ENCODE measurements around the gene ADGRL2. TPM values are rescaled to one million over a fixed set of nuclear protein-coding genes. Genes with fewer than 3 reads are reported as not detected.

Gene ADGRL2
- 100 to 1,000 TPM; 151 to 477 (median 201) TPM for polyA plus RNA-seq (ENCODE audit: insufficient read length in 4 of 4)

DNA sequence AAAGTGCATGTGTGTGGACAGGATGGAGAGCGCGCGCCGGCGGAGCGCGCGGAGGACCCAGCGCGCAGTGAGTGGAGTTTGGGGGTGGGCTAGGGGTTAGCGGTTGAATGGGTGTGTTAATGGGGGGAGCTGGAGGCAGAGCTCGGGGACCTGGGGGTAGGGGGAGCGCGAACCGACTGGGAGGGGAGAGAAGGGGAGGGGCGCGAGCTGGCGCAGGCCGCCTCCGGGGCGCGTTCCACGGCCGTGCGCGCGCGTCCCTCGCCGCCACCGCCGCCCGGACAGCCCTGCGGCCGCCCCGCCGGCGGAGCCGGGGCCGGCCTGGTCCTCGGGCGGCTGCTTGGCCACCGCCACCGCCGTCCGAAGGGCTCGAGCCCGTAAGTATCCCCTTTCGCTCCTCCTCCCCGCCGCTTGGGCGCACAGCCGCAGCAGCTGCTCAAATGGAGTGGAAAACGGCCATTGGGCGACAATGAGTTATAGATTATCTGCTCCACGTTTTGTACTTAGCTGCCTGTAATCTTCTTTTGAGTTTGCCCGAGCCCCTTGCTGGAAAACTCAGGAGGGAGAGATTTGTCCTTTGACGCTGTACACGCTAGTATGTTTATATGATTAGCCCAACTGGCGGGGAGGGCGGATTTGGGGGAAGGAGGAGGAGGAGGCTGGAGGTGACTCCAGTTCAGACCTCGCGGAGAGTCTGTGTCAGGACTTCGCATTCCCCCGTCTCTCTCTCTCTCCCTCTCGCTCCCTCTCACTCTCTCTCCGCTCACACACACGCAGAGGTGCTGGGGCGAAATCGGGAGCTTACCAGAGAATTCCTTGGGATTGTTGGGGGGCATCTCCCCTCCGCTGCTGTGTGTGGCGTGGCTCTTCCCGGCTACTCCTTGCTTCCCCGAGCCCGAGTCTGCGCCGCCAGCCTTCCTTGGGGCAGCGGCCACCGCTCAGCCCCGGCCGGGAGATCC, at the start of gene ADGRL2:
Gene ADGRL2, plus strand, starts transcription at position 240 of the 956 bp plus-strand sequence. CDS start 36,051 bp downstream, outside the sequence.
- peak in 3 of 4 donors; percentile 84 to 87 (median 87) for DNase-seq (ENCODE audit: low read depth in 4 of 4, low spot score in 3 of 4)

DNA sequence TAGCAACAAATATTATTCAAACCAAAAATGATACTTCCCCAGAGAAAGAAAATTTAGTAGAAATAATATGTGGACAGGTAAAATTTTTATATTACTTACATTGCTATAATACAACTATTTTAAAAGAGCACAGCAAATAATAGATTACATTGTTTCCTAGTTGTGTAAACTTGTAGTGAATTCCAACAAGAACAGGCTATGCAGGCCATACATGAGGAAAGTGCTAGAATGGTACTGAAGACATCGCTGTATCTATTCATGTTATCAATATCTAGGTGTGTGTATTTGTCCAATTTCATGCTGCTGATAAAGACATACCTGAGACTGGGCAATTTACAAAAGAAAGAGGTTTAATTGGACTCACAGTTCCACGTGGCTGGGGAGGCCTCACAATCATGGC, 47.9 kb upstream of the ADGRL2 start:
- no peak for DNase-seq (ENCODE audit: low read depth in 4 of 4, low spot score in 3 of 4)

DNA sequence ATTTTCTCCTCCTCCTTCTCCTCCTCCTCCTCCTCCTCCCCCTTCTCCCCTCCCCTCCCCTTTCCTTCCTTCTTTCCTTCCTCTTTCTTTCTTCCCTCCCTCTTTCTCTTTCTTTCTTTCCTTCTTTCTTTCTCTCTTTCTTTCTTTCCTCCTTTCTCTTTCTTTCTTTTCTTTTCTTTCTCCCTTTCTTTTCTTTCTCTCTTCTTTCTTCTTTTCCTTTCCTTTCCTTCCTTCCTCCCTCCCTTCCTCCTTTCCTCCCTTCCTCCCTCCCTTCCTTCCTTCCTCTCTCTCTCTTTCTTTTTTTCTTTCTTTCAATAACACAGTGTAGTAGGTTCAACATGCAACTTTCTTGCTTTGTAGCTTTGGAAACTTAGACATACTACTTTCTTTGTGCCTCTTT, 46.3 kb upstream of the ADGRL2 start:
- DNase-seq (ENCODE audit: low read depth in 4 of 4, low spot score in 3 of 4): no peak

DNA sequence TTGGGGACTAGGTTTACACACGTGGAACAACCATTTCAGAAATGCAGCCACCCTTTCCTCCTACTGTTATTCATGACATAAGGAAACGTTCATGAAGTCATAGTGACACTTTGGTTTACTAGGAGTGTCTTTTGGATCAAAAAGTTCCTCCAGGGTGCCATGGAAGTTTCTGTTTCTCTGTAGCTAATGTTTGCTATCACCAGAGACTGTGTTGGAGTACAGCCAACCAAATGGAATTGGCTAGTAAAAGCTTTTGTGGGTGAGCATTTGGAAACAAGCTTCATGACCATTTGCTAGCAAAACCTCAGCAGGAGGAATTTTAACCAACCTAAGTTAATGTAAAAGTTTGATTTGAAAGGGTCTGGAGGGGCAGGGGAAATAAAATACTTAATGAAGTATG, 43.9 kb upstream of the ADGRL2 start:
- DNase-seq (ENCODE audit: low read depth in 4 of 4, low spot score in 3 of 4): no peak

- no peak for DNase-seq (ENCODE audit: low read depth in 4 of 4, low spot score in 3 of 4)
These were observed 43.2 kb upstream of the ADGRL2 start for GRCh38 chr1:81757398-81758020.

DNA sequence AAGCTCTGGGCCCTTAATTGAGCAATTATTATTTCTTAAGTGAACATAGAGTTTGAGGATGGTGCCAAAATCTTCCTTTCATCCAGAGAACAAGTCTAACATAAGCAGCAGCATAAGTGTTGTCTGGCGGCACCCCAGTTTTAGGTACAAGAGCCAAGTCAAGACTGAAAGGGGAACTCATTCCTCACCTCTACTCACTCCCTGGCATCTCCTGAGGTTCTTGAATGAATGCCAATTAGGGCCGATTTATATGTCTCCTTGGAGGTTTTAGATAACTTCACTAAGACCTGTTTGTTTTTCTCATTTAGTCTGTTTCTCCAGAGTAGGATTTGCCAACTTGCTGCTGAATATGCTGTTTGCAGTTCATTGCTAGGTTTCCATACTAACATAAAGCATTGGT, 42.6 kb upstream of the ADGRL2 start:
- DNase-seq (ENCODE audit: low read depth in 4 of 4, low spot score in 3 of 4): no peak

- no peak for DNase-seq (ENCODE audit: low read depth in 4 of 4, low spot score in 3 of 4)
These were observed 40.1 kb upstream of the ADGRL2 start for GRCh38 chr1:81760477-81761097.

DNA sequence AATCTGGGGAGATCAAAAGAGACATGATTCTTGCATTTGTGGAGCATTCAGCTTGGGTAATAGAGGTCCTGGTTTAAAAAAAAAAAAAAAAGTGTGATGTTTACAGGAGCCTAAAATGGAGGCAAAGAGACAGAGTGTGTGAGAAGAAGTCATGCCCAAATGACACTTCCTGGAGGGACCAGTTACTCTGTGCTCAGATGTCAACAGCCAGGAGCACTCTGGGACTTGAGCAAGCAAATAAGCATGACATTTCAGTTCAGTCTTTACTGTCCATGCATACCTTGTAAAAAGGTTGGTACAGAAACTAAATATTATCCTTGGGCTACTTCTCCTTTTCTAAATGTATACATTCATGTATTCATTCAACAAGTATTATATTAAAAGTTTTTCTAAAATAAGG, 25.2 kb upstream of the ADGRL2 start:
- no peak for DNase-seq (ENCODE audit: low read depth in 4 of 4, low spot score in 3 of 4)

DNA sequence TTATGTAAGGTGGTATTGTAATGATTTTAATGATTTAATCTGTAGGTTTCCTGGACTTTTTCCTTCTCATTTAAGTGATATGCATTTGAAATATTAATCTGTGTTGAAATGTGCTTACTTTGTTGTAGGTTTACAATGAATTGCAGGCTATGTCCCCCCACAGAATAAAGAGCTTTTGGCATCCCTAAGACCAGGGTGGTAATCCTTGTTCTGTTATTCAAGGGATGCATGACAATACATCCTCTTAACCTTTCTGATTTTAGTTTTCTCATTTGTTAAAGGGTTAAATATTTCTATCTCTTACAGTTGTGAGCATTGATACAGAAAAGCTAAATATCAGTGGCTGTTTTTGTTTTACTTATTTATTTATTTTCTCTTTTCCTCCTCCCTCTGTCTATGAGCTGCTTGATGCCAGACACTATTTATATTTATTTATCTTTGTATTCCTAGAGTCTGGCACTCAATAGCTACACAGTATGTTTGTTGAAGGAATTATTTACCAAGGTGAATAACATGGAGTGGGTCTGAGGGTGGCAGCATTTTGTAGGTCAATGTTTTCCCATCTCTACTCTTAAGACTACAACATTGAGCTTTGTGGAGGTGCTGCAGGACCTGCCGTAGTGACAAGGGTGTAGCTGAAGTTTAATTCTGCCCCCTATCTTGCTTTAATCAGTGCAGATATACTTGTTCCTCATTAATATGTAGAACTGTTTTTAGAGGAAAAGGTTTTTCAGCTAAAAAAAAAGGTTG, 19.9 kb upstream of the ADGRL2 start:
- DNase-seq (ENCODE audit: low read depth in 4 of 4, low spot score in 3 of 4): no peak

DNA sequence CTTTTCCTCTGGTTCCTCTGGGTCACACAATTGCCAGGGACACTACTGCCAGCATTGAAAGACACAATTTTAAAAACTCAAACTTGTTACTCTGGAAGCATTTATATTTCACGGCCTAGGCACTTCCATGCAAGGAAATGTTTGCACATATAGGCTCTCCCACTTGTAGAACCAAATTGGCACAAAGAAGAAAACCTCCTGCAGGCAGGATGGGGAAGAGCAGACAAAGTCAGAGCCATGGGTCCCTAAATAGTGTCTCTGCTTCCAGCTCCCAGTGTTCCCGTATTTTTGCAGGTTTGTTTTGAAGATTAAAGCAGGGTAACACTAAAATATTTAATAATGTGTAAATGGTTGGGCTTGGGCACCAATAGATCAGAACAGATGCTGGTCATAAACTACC, 19.0 kb upstream of the ADGRL2 start:
- DNase-seq (ENCODE audit: low read depth in 4 of 4, low spot score in 3 of 4): no peak

- DNase-seq (ENCODE audit: low read depth in 4 of 4, low spot score in 3 of 4): no peak
These were observed 8.6 kb upstream of the ADGRL2 start for GRCh38 chr1:81792184-81792583.

DNA sequence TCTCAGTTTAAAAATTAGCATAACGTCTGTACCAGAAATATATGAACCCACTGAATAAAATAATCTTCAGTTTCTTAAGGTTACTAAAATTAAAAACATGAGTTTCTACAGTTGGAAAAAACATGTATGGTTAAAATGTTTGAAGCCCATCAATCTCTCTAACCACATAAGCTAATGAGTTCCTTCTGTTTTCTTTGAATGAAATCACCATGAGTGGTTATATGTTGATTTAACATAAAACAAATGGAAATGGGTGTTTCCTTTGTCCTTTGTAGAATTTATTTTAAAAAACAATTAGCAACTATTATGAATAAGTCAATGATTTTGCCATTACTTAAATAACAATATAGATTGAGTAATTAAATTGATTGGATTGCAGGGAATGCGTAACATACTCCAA, 3.0 kb upstream of the ADGRL2 start:
- DNase-seq (ENCODE audit: low read depth in 4 of 4, low spot score in 3 of 4): no peak

DNA sequence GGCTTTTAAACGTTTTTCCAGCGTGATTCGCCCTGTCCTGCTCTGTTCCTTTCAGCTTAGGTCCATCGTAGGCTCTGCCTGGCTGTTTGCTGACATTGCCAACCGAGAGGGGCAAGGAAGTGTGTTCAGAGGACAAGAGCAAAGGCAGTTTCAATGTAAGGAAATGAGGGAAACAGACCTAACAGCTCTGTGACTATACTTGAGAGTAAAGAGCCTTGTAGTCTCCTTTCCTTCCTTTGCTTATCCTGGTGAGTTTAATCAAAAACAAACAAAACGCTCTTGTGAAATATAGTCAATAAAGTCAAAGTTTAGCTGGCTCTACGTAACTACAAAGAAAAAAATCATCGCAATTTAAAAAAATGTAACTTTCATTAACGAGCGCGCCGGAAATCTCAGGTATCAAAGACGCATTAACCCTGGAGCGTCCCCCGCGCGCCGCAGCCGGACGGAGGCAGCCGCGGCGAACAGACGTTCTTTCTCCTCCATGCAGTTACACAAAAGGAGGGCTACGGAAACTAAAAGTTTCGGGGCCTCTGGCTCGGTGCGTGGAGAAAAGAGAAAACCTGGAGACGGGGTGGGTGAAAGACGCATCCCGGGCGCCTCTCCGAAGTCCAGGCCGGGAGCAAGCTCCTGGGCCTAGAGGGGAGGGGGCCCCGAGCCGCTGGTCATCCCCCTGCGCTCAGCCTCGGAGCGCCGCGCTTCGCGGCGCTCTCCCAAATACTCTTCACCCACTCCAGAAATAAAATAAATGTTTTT, 617 bp upstream of the ADGRL2 start:
- peak in 3 of 4 donors; percentile 74 to 82 (median 76) for DNase-seq (ENCODE audit: low read depth in 4 of 4, low spot score in 3 of 4)

- DNase-seq (ENCODE audit: low read depth in 4 of 4, low spot score in 3 of 4): peak in 1 of 4 donors; percentile 45
These were observed 1.1 kb downstream of the ADGRL2 start for GRCh38 chr1:81801651-81802456.

- DNase-seq (ENCODE audit: low read depth in 4 of 4, low spot score in 3 of 4): no peak
These were observed 1.6 kb downstream of the ADGRL2 start for GRCh38 chr1:81802457-81802706.

DNA sequence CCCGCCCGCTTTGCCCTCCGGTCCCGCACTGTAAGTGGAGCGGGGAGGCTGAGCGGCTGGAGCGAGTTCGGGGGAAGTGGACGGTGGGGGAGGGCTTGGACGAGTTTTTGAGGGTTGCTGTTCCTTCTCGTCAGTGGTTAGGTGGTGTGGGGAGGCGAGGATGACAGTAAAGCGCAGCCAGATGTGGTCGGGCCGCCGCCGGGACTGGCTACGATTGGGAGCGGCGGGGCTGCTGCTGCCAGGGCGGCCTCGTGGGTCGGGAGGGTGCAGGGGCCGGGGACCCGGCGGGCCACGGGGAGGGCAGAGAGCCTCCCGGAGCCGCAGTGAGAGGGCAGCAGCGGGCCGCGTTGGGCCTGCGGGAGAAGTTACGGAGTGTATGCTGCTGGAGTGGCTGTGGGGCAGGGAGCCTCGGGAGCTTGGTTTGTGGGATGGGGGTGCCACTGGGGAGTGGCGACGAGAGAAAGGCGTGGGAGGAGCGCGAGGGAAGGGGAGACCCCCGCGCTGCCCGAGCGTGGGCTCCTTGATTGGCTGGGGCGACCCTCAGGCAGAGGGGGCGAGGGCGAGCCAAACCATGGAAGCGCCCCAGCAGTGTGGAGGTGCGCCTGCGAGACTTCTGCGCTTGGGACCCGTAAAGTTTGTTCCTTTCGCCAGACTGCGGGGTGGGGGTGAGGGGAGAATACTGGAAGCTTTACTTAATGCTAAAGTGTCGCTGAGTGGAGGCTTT, 2.1 kb downstream of the ADGRL2 start:
- DNase-seq (ENCODE audit: low read depth in 4 of 4, low spot score in 3 of 4): peak in 2 of 4 donors; percentile 51 to 61

GRCh38 chr1:81803431-81804110, 2.8 kb downstream of the ADGRL2 start:
- peak in 1 of 4 donors; percentile 36 for DNase-seq (ENCODE audit: low read depth in 4 of 4, low spot score in 3 of 4)

- no peak for DNase-seq (ENCODE audit: low read depth in 4 of 4, low spot score in 3 of 4)
These were observed 3.6 kb downstream of the ADGRL2 start for GRCh38 chr1:81804312-81804711.

Measured in left renal pelvis (tissue), 4 donors.